ENCODE measurements around the gene HPCAL1.

HPCAL1 gene

GRCh38 chr2:10410001-10410822 is 107.5 kb downstream of the HPCAL1 start:
- Histone ChIP-seq H3K4me3 (no peak overlapping the region), H3K27ac (peak overlapping the region in 1 of 2 donors; percentile 49)
- TF ChIP-seq CTCF (IDR thresholded peaks at IDR 0.05): no peak
- no peak for DNase-seq (ENCODE audit: low spot score)

GRCh38 chr2:10410823-10411437 is 108.2 kb downstream of the HPCAL1 start:
- no peak overlapping the region for H3K27ac ChIP-seq
- no peak for TF ChIP-seq CTCF (IDR thresholded peaks at IDR 0.05)
- DNase-seq (ENCODE audit: low spot score): no peak
- no peak overlapping the region for H3K4me3 ChIP-seq

- no peak for DNase-seq (ENCODE audit: low spot score)
- Histone ChIP-seq H3K27ac (no peak overlapping the region), H3K4me3 (no peak overlapping the region)
- TF ChIP-seq CTCF (IDR thresholded peaks at IDR 0.05): no peak
Observed at GRCh38 chr2:10411557-10411956, 108.9 kb downstream of the HPCAL1 start.

- Histone ChIP-seq H3K4me3 (no peak overlapping the region), H3K27ac (no peak overlapping the region)
- DNase-seq (ENCODE audit: low spot score): no peak
- TF ChIP-seq CTCF (IDR thresholded peaks at IDR 0.05): no peak
Observed at GRCh38 chr2:10412380-10412779, 109.7 kb downstream of the HPCAL1 start.

- Histone ChIP-seq H3K27ac (no peak overlapping the region), H3K4me3 (no peak overlapping the region)
- DNase-seq (ENCODE audit: low spot score): no peak
- TF ChIP-seq CTCF (IDR thresholded peaks at IDR 0.05): no peak
Observed at GRCh38 chr2:10413503-10413902, 110.8 kb downstream of the HPCAL1 start.

GRCh38 chr2:10413991-10414451 is 111.3 kb downstream of the HPCAL1 start:
- no peak overlapping the region for H3K4me3 ChIP-seq
- H3K27ac ChIP-seq: no peak overlapping the region
- TF ChIP-seq CTCF (IDR thresholded peaks at IDR 0.05): no peak
- no peak for DNase-seq (ENCODE audit: low spot score)

GRCh38 chr2:10414591-10414990 is 111.9 kb downstream of the HPCAL1 start:
- Histone ChIP-seq H3K4me3 (no peak overlapping the region), H3K27ac (no peak overlapping the region)
- no peak for DNase-seq (ENCODE audit: low spot score)
- no peak for TF ChIP-seq CTCF (IDR thresholded peaks at IDR 0.05)
